Measurements from ENCODE around the gene LIME1. TPM values are rescaled to one million over a fixed set of nuclear protein-coding genes. Genes with fewer than 3 reads are reported as not detected.
A peak's percentile ranks its signal among the peaks of the same experiment; 100 is the strongest.

The LIME1 gene
- total RNA-seq, 1 experiment from 2014 or later, result 4.5 TPM

GRCh38 chr20:63706852-63707557 is 29.5 kb upstream of the LIME1 start:
- ChIA-PET POLR2A (interaction anchor here (0.6 to 1.6 kb wide), 5 partner anchors 11 to 266 kb away, joined by 3 to 7 read pairs (median 3); partner anchors contain the start of genes RTEL1 and TNFRSF6B), CTCF (interaction anchor here (0.6 to 2.7 kb wide), 15 partner anchors 10 to 169 kb away, joined by 3 to 25 read pairs (median 5); partner anchors contain the start of genes LIME1, PTK6, SLC2A4RG and TNFRSF6B)
- peak overlapping the region; percentile 80 for H3K4me3 Mint-ChIP-seq
- DNase-seq (ENCODE audit: low spot score) (peak; percentile 63), ATAC-seq (peak; percentile 27)
- no peaks in the 10 kb centered on the region for H3K9me3 Mint-ChIP-seq
- no peaks in the 10 kb centered on the region for H3K27me3 Mint-ChIP-seq (ENCODE audit: low read depth)
- no peak overlapping the region for H3K27ac Mint-ChIP-seq
- H3K4me1 Mint-ChIP-seq, result peaks cover 10% of the 10 kb centered on the region
- H3K36me3 Mint-ChIP-seq, result peaks cover 44% of the 10 kb centered on the region
- TF ChIP-seq TEAD4 (CRISPR knock-in tag; IDR thresholded peaks at IDR 0.05) (no peak), SMAD3 (CRISPR knock-in tag; IDR thresholded peaks at IDR 0.05; ENCODE audit: borderline replicate concordance) (no peak), ATF3 (CRISPR knock-in tag; conservative IDR thresholded peaks at IDR 0.05) (0 out of 2 replicates have a peak, but pooled peaks have one; percentile 51), GABPB1 (CRISPR knock-in tag; IDR thresholded peaks at IDR 0.05) (peak; percentile 69; the same call in 1 of the 2 replicates), MAX (CRISPR knock-in tag; IDR thresholded peaks at IDR 0.05) (no peak), CTCF (IDR thresholded peaks at IDR 0.05) (peak; percentile 19; the same call in 1 of the 2 replicates), ZBTB43 (CRISPR knock-in tag; IDR thresholded peaks at IDR 0.05) (no peak), ZBTB21 (CRISPR knock-in tag; IDR thresholded peaks at IDR 0.05; ENCODE audit: borderline replicate concordance) (no peak), ZNF219 (CRISPR knock-in tag; IDR thresholded peaks at IDR 0.05; ENCODE audit: borderline replicate concordance) (no peak), PRRX2 (CRISPR knock-in tag; IDR thresholded peaks at IDR 0.05) (no peak), OVOL2 (CRISPR knock-in tag; IDR thresholded peaks at IDR 0.05; ENCODE audit: borderline replicate concordance) (no peak), ESRRA (CRISPR knock-in tag; IDR thresholded peaks at IDR 0.05; ENCODE audit: borderline replicate concordance) (no peak), TCF7 (CRISPR knock-in tag; IDR thresholded peaks at IDR 0.05; ENCODE audit: low read depth) (0 out of 2 replicates have a peak, but pooled peaks have one; percentile 22), CREB1 (CRISPR knock-in tag; IDR thresholded peaks at IDR 0.05) (no peak), FOXP4 (CRISPR knock-in tag; IDR thresholded peaks at IDR 0.05) (no peak)
- TF ChIP-seq, protein P1, sequence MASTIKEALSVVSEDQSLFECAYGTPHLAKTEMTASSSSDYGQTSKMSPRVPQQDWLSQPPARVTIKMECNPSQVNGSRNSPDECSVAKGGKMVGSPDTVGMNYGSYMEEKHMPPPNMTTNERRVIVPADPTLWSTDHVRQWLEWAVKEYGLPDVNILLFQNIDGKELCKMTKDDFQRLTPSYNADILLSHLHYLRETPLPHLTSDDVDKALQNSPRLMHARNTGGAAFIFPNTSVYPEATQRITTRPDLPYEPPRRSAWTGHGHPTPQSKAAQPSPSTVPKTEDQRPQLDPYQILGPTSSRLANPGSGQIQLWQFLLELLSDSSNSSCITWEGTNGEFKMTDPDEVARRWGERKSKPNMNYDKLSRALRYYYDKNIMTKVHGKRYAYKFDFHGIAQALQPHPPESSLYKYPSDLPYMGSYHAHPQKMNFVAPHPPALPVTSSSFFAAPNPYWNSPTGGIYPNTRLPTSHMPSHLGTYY (CRISPR knock-in tag; IDR thresholded peaks at IDR 0.05), result no peak
- TF ChIP-seq, protein P2, sequence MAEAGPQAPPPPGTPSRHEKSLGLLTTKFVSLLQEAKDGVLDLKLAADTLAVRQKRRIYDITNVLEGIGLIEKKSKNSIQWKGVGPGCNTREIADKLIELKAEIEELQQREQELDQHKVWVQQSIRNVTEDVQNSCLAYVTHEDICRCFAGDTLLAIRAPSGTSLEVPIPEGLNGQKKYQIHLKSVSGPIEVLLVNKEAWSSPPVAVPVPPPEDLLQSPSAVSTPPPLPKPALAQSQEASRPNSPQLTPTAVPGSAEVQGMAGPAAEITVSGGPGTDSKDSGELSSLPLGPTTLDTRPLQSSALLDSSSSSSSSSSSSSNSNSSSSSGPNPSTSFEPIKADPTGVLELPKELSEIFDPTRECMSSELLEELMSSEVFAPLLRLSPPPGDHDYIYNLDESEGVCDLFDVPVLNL (CRISPR knock-in tag; IDR thresholded peaks at IDR 0.05; ENCODE audit: borderline replicate concordance, low read depth), result 0 out of 2 replicates have a peak, but pooled peaks have one; percentile 35
- TF ChIP-seq, protein P3, sequence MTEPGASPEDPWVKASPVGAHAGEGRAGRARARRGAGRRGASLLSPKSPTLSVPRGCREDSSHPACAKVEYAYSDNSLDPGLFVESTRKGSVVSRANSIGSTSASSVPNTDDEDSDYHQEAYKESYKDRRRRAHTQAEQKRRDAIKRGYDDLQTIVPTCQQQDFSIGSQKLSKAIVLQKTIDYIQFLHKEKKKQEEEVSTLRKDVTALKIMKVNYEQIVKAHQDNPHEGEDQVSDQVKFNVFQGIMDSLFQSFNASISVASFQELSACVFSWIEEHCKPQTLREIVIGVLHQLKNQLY (CRISPR knock-in tag; IDR thresholded peaks at IDR 0.05), result no peak
- TF ChIP-seq, protein P4, sequence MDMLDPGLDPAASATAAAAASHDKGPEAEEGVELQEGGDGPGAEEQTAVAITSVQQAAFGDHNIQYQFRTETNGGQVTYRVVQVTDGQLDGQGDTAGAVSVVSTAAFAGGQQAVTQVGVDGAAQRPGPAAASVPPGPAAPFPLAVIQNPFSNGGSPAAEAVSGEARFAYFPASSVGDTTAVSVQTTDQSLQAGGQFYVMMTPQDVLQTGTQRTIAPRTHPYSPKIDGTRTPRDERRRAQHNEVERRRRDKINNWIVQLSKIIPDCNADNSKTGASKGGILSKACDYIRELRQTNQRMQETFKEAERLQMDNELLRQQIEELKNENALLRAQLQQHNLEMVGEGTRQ (CRISPR knock-in tag; IDR thresholded peaks at IDR 0.05), result no peak
- TF ChIP-seq, protein P5, sequence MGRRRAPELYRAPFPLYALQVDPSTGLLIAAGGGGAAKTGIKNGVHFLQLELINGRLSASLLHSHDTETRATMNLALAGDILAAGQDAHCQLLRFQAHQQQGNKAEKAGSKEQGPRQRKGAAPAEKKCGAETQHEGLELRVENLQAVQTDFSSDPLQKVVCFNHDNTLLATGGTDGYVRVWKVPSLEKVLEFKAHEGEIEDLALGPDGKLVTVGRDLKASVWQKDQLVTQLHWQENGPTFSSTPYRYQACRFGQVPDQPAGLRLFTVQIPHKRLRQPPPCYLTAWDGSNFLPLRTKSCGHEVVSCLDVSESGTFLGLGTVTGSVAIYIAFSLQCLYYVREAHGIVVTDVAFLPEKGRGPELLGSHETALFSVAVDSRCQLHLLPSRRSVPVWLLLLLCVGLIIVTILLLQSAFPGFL (CRISPR knock-in tag; IDR thresholded peaks at IDR 0.05; ENCODE audit: borderline replicate concordance), result no peak
- TF ChIP-seq, protein P6, sequence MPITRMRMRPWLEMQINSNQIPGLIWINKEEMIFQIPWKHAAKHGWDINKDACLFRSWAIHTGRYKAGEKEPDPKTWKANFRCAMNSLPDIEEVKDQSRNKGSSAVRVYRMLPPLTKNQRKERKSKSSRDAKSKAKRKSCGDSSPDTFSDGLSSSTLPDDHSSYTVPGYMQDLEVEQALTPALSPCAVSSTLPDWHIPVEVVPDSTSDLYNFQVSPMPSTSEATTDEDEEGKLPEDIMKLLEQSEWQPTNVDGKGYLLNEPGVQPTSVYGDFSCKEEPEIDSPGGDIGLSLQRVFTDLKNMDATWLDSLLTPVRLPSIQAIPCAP (CRISPR knock-in tag; IDR thresholded peaks at IDR 0.05), result no peak

Measured in WTC11 (cell line).